WTC11 (cell line): ENCODE measurements around the gene CNIH3. TPM values are rescaled to one million over a fixed set of nuclear protein-coding genes. Genes with fewer than 3 reads are reported as not detected.

Source experiments
- ATAC-seq: fragments of 200-7000 bp; cut with Tn5 transposase; 2 replicates; pipeline ENCODE4 v1.10.0; 2021; ENCODE audit warnings: mild to moderate bottlenecking, moderate library complexity
- CTCF ChIA-PET: fragments of 300-600 bp; sonication (Branson Sonifier 250); formaldehyde crosslinking; loops from one replicate; lab custom pipeline; 2021; ENCODE audit warnings: antibody characterized with exemption; lab: Charles Lee
- POLR2A ChIA-PET: fragments of 350-600 bp; sonication (Branson Sonifier 250); formaldehyde crosslinking; loops from one replicate; lab custom pipeline; 2021; ENCODE audit warnings: antibody characterized with exemption; lab: Charles Lee
- DNase-seq: peaks from one replicate; pipeline ENCODE4 v3.0.0; 2021; ENCODE audit warnings: low spot score
- H3K27ac Mint-ChIP-seq: 2 replicates; pipeline ENCODE4 v1.8.0; 2021; ENCODE audit warnings: mixed read lengths
- H3K27me3 Mint-ChIP-seq: 2 replicates; pipeline ENCODE4 v1.8.0; 2021; ENCODE audit warnings: low read depth, mild to moderate bottlenecking, moderate library complexity, mixed read lengths
- H3K36me3 Mint-ChIP-seq: 2 replicates; pipeline ENCODE4 v1.8.0; 2021; ENCODE audit warnings: mixed read lengths
- H3K4me1 Mint-ChIP-seq: 2 replicates; pipeline ENCODE4 v1.8.0; 2022; ENCODE audit warnings: mixed read lengths
- H3K4me3 Mint-ChIP-seq: 2 replicates; pipeline ENCODE4 v1.8.0; 2021; ENCODE audit warnings: mild to moderate bottlenecking, moderate library complexity, mixed read lengths
- H3K9me3 Mint-ChIP-seq: 2 replicates; pipeline ENCODE4 v1.8.0; 2021; ENCODE audit warnings: mixed read lengths
- CREB1 ChIP-seq: sonication (generic); formaldehyde crosslinking; IDR thresholded peaks from 2 replicates; pipeline ENCODE4 v1.8.0; 2023; ENCODE audit warnings: mild to moderate bottlenecking, missing genetic modification reagents
- CREM ChIP-seq: sonication (generic); formaldehyde crosslinking; IDR thresholded peaks from 2 replicates; pipeline ENCODE4 v1.8.1; 2022; ENCODE audit warnings: mild to moderate bottlenecking, missing genetic modification reagents, moderate library complexity
- E2F4 ChIP-seq: sonication (generic); formaldehyde crosslinking; IDR thresholded peaks from 2 replicates; pipeline ENCODE4 v1.8.1; 2022; ENCODE audit warnings: low read depth, mild to moderate bottlenecking, moderate library complexity, missing genetic modification reagents, borderline replicate concordance
- E2F5 ChIP-seq: sonication (generic); formaldehyde crosslinking; IDR thresholded peaks from 2 replicates; pipeline ENCODE4 v1.8.1; 2022; ENCODE audit warnings: mild to moderate bottlenecking, moderate library complexity, missing genetic modification reagents
- ELF4 ChIP-seq: sonication (generic); formaldehyde crosslinking; IDR thresholded peaks from 2 replicates; pipeline ENCODE4 v1.8.1; 2022; ENCODE audit warnings: low read depth, mild to moderate bottlenecking, moderate library complexity, missing genetic modification reagents
- ESRRA ChIP-seq: sonication (generic); formaldehyde crosslinking; IDR thresholded peaks from 2 replicates; pipeline ENCODE4 v1.8.1; 2022; ENCODE audit warnings: mild to moderate bottlenecking, missing genetic modification reagents, borderline replicate concordance
- FOXJ3 ChIP-seq: sonication (generic); formaldehyde crosslinking; IDR thresholded peaks from 2 replicates; pipeline ENCODE4 v1.9.0; 2021; ENCODE audit warnings: missing genetic modification reagents, mild to moderate bottlenecking, borderline replicate concordance
- HMGA2 ChIP-seq: fragments of 250-450 bp; sonication (Bioruptor Pico); IDR thresholded peaks from 2 replicates; pipeline ENCODE4 v1.4.0; 2021; ENCODE audit warnings: mild to moderate bottlenecking, moderate library complexity
- MAX ChIP-seq: sonication (generic); formaldehyde crosslinking; IDR thresholded peaks from 2 replicates; pipeline ENCODE4 v1.8.0; 2022; ENCODE audit warnings: mild to moderate bottlenecking, missing genetic modification reagents
- NFE2L1 ChIP-seq: sonication (generic); formaldehyde crosslinking; IDR thresholded peaks from 2 replicates; pipeline ENCODE4 v1.8.1; 2023; ENCODE audit warnings: missing genetic modification reagents
- NFYB ChIP-seq: sonication (generic); formaldehyde crosslinking; conservative IDR thresholded peaks from 2 replicates; pipeline ENCODE4 v1.8.0; 2022; ENCODE audit warnings: low read depth, missing genetic modification reagents
- NR2C2 ChIP-seq: sonication (generic); formaldehyde crosslinking; IDR thresholded peaks from 2 replicates; pipeline ENCODE4 v1.8.0; 2022; ENCODE audit warnings: mild to moderate bottlenecking, missing genetic modification reagents
- PRDM15 ChIP-seq: sonication (generic); formaldehyde crosslinking; IDR thresholded peaks from 2 replicates; pipeline ENCODE4 v1.8.0; 2022; ENCODE audit warnings: missing genetic modification reagents
- SMAD3 ChIP-seq: sonication (generic); formaldehyde crosslinking; IDR thresholded peaks from 2 replicates; pipeline ENCODE4 v1.8.0; 2022; ENCODE audit warnings: missing genetic modification reagents, mild to moderate bottlenecking, borderline replicate concordance
- SMAD4 ChIP-seq: sonication (generic); formaldehyde crosslinking; IDR thresholded peaks from 2 replicates; pipeline ENCODE4 v1.8.0; 2022; ENCODE audit warnings: mild to moderate bottlenecking, missing genetic modification reagents
- TCF7 ChIP-seq: sonication (generic); formaldehyde crosslinking; IDR thresholded peaks from 2 replicates; pipeline ENCODE4 v1.8.0; 2022; ENCODE audit warnings: mild to moderate bottlenecking, low read depth, missing genetic modification reagents, moderate library complexity
- ZNF317 ChIP-seq: sonication (generic); formaldehyde crosslinking; IDR thresholded peaks from 2 replicates; pipeline ENCODE4 v1.8.1; 2023; ENCODE audit warnings: low read depth, mild to moderate bottlenecking, moderate library complexity, missing genetic modification reagents, borderline replicate concordance
- ZNF416 ChIP-seq: fragments of 250-450 bp; sonication (Bioruptor Pico); IDR thresholded peaks from 2 replicates; pipeline ENCODE4 v1.9.0; 2021; ENCODE audit warnings: mild to moderate bottlenecking, inconsistent platforms
- total RNA-seq: library from RNA; stranded (reverse); gene quantifications from 3 replicates; pipeline ENCODE4 v1.2.3, GENCODE V29; 2021

CNIH3 gene
- total RNA-seq, 1 experiment from 2014 or later, result 8.1 TPM

GRCh38 chr1:224783006-224783651 lies 167.0 kb downstream of the CNIH3 start:
- CTCF ChIA-PET, result no interaction called here

GRCh38 chr1:224784265-224785039 lies 168.3 kb downstream of the CNIH3 start:
- ChIA-PET POLR2A (interaction anchor here (0.5 kb wide), 1 partner anchor 96 kb away, joined by 4 read pairs; no protein-coding TSS in a partner anchor), CTCF (no interaction called here)
- no peaks in the 10 kb centered on the region; the same call in 1 of the 2 replicates for H3K36me3 Mint-ChIP-seq
- ATAC-seq (no peak), DNase-seq (no peak)
- H3K4me3 Mint-ChIP-seq, result no peak overlapping the region
- peaks cover 46% of the 10 kb centered on the region for H3K27me3 Mint-ChIP-seq
- TF ChIP-seq NR2C2, result no peak
- TF ChIP-seq ESRRA, result no peak
- H3K9me3 Mint-ChIP-seq, result peaks cover 10% of the 10 kb centered on the region
- H3K4me1 Mint-ChIP-seq, result peaks cover 46% of the 10 kb centered on the region
- no peak overlapping the region for H3K27ac Mint-ChIP-seq

More at GRCh38 chr1:224783006-224783651, 167.0 kb downstream of the CNIH3 start:
- ATAC-seq (no peak), DNase-seq (no peak)
- Mint-ChIP-seq H3K36me3 (no peaks in the 10 kb centered on the region; the same call in 1 of the 2 replicates), H3K27me3 (peaks cover 46% of the 10 kb centered on the region), H3K9me3 (peaks cover 10% of the 10 kb centered on the region), H3K4me3 (no peak overlapping the region), H3K27ac (no peak overlapping the region), H3K4me1 (peaks cover 53% of the 10 kb centered on the region)
- TF ChIP-seq HMGA2 (no peak), E2F4 (CRISPR knock-in tag) (no peak), SMAD3 (CRISPR knock-in tag) (no peak), CREB1 (CRISPR knock-in tag) (no peak), MAX (CRISPR knock-in tag) (no peak), NFE2L1 (CRISPR knock-in tag) (no peak), NFYB (CRISPR knock-in tag) (no peak), TCF7 (CRISPR knock-in tag) (no peak), E2F5 (CRISPR knock-in tag) (no peak), SMAD4 (CRISPR knock-in tag) (no peak), FOXJ3 (CRISPR knock-in tag) (no peak)
- POLR2A ChIA-PET, result no interaction called here

GRCh38 chr1:224785040-224785328 lies 168.9 kb downstream of the CNIH3 start:
- H3K27me3 Mint-ChIP-seq, result peaks cover 46% of the 10 kb centered on the region
- ATAC-seq (no peak), DNase-seq (no peak)
- ChIA-PET CTCF (no interaction called here), POLR2A (interaction anchor here (0.5 kb wide), 1 partner anchor 96 kb away, joined by 4 read pairs; no protein-coding TSS in a partner anchor)
- TF ChIP-seq CREM (CRISPR knock-in tag), result no peak
- TF ChIP-seq PRDM15 (CRISPR knock-in tag), result no peak
- no peak for TF ChIP-seq ZNF317 (CRISPR knock-in tag)
- no peak for TF ChIP-seq ELF4 (CRISPR knock-in tag)
- no peak for TF ChIP-seq ZNF416 (CRISPR knock-in tag)
- TF ChIP-seq E2F5 (CRISPR knock-in tag), result no peak
- no peaks in the 10 kb centered on the region; the same call in 1 of the 2 replicates for H3K36me3 Mint-ChIP-seq
- H3K4me3 Mint-ChIP-seq, result no peak overlapping the region
- no peak overlapping the region for H3K27ac Mint-ChIP-seq
- peaks cover 40% of the 10 kb centered on the region for H3K4me1 Mint-ChIP-seq
- H3K9me3 Mint-ChIP-seq, result peaks cover 10% of the 10 kb centered on the region
